Kidney epithelial cell (primary cell): ENCODE data around the gene CDR2. TPM values are rescaled to one million over a fixed set of nuclear protein-coding genes. Genes with fewer than 3 reads are reported as not detected.
A peak's percentile ranks its signal among the peaks of the same experiment; 100 is the strongest.
"Not testable (repeated sequence)": the region's sequence is repeated elsewhere in the genome, so short reads cannot be mapped to it uniquely, and the experiment has no call there.

Source experiments
- DNase-seq: peaks from one replicate; pipeline ENCODE4 v3.0.0-alpha.2; 2010; ENCODE audit warnings: low read depth
- H3K27me3 ChIP-seq: 2 replicates; pipeline ENCODE4 v1.6.0; 2011; ENCODE audit warnings: low read length; ENCODE audit not compliant: control insufficient read depth, insufficient read depth
- H3K36me3 ChIP-seq: 2 replicates; pipeline ENCODE4 v1.5.1; 2011; ENCODE audit warnings: low read length; ENCODE audit not compliant: control insufficient read depth, insufficient read depth
- H3K4me3 ChIP-seq: 2 replicates; pipeline ENCODE4 v1.5.1; 2011; ENCODE audit warnings: low read depth, mild to moderate bottlenecking, control low read depth, low read length
- CTCF ChIP-seq: IDR thresholded peaks from 2 replicates; pipeline ENCODE4 v1.5.1; 2011; ENCODE audit warnings: mild to moderate bottlenecking, moderate library complexity, low read length, control low read depth, inconsistent platforms; ENCODE audit not compliant: insufficient read depth, poor library complexity, severe bottlenecking
- total RNA-seq: library from RNA; depleted of rRNA; stranded (reverse); fragments of >200 nt; gene quantifications from 2 replicates; pipeline ENCODE4 v1.2.3, GENCODE V29; 2015

CDR2 gene
- total RNA-seq, 1 donor from 2014 or later = 27.0 TPM

GRCh38 chr16:22307838-22308237 is 66.6 kb downstream of the CDR2 start:
- Histone ChIP-seq H3K4me3 (no peak overlapping the region), H3K27me3 (no peaks in the 10 kb centered on the region), H3K36me3 (no peaks in the 10 kb centered on the region)
- TF ChIP-seq CTCF = no peak
- DNase-seq = no peak

GRCh38 chr16:22306788-22307187 is 67.6 kb downstream of the CDR2 start:
- H3K36me3 ChIP-seq = no peaks in the 10 kb centered on the region
- no peak overlapping the region for H3K4me3 ChIP-seq

GRCh38 chr16:22304411-22304810 is 70.0 kb downstream of the CDR2 start:
- no peak for DNase-seq
- Histone ChIP-seq H3K27me3 (no peaks in the 10 kb centered on the region), H3K4me3 (no peak overlapping the region), H3K36me3 (no peaks in the 10 kb centered on the region)
- no peak for TF ChIP-seq CTCF

More at GRCh38 chr16:22306788-22307187, 67.6 kb downstream of the CDR2 start:
- H3K27me3 ChIP-seq = no peaks in the 10 kb centered on the region
- TF ChIP-seq CTCF = no peak
- DNase-seq = no peak

GRCh38 chr16:22302776-22303363 is 71.5 kb downstream of the CDR2 start:
- Histone ChIP-seq H3K36me3 (no peaks in the 10 kb centered on the region), H3K27me3 (no peaks in the 10 kb centered on the region), H3K4me3 (no peak overlapping the region)
- DNase-seq = no peak
- TF ChIP-seq CTCF = no peak

- DNase-seq, H3K4me3 ChIP-seq, H3K27me3 ChIP-seq, H3K36me3 ChIP-seq: not testable (repeated sequence)
Observed at GRCh38 chr16:22301423-22301822, 73.0 kb downstream of the CDR2 start.

GRCh38 chr16:22300427-22301071 is 73.9 kb downstream of the CDR2 start:
- TF ChIP-seq CTCF = peak; percentile 73
- Histone ChIP-seq H3K27me3 (no peaks in the 10 kb centered on the region), H3K36me3 (no peaks in the 10 kb centered on the region), H3K4me3 (no peak overlapping the region)
- DNase-seq = no peak
